Osteoblast (primary cell): ENCODE results near the gene ITPKC. TPM values are rescaled to one million over a fixed set of nuclear protein-coding genes. Genes with fewer than 3 reads are reported as not detected.
"Not testable (repeated sequence)": the region's sequence is repeated elsewhere in the genome, so short reads cannot be mapped to it uniquely, and the experiment has no call there.

Experiments used
- DNase-seq: peaks from one replicate; pipeline ENCODE4 v3.0.0; 2011; ENCODE audit warnings: low spot score, mixed read lengths; ENCODE audit not compliant: insufficient read length; ENCODE audit errors: missing footprints
- H2AFZ ChIP-seq: 2 replicates; pipeline ENCODE4 v1.6.0; 2011; ENCODE audit warnings: mild to moderate bottlenecking, low read length
- H3K27ac ChIP-seq: 2 replicates; pipeline ENCODE4 v1.5.1; 2011; ENCODE audit warnings: mild to moderate bottlenecking, low read depth, low read length, moderate library complexity
- H3K27me3 ChIP-seq: 2 replicates; pipeline ENCODE4 v1.6.0; 2012; ENCODE audit warnings: mild to moderate bottlenecking, control low read depth, inconsistent platforms, low read length, moderate library complexity; ENCODE audit not compliant: insufficient read depth
- H3K36me3 ChIP-seq: 2 replicates; pipeline ENCODE4 v1.5.1; 2011; ENCODE audit warnings: mild to moderate bottlenecking, low read length, control low read depth, moderate library complexity; ENCODE audit not compliant: insufficient read depth
- H3K4me1 ChIP-seq: 2 replicates; pipeline ENCODE4 v1.5.1; 2011; ENCODE audit warnings: mild to moderate bottlenecking, low read length, control low read depth, moderate library complexity; ENCODE audit not compliant: insufficient read depth
- H3K4me2 ChIP-seq: 2 replicates; pipeline ENCODE4 v1.6.0; 2011; ENCODE audit warnings: mild to moderate bottlenecking, low read length; ENCODE audit not compliant: insufficient read depth
- H3K4me3 ChIP-seq: fragments of 200-600 bp; sonication (generic); 3 replicates; pipeline ENCODE4 v1.5.1; 2012; ENCODE audit warnings: mild to moderate bottlenecking, low read length, inconsistent platforms; ENCODE audit not compliant: insufficient read depth
- H3K79me2 ChIP-seq: 2 replicates; pipeline ENCODE4 v1.6.0; 2012; ENCODE audit warnings: mild to moderate bottlenecking, low read length, control low read depth, inconsistent platforms; ENCODE audit not compliant: insufficient read depth
- H3K9me3 ChIP-seq: 2 replicates; pipeline ENCODE4 v1.5.1; 2011; ENCODE audit warnings: low read depth, low read length, control low read depth
- H4K20me1 ChIP-seq: 2 replicates; pipeline ENCODE4 v1.6.0; 2012; ENCODE audit warnings: mild to moderate bottlenecking, low read length, control low read depth; ENCODE audit not compliant: insufficient read depth
- CTCF ChIP-seq: IDR thresholded peaks from 2 replicates; pipeline ENCODE4 v1.5.1; 2011; ENCODE audit warnings: mild to moderate bottlenecking, low read depth, low read length, moderate library complexity; ENCODE audit errors: extremely low read depth
- total RNA-seq: library from RNA; depleted of rRNA; stranded (reverse); fragments of >200 nt; gene quantifications from 2 replicates; pipeline ENCODE4 v1.2.3, GENCODE V29; 2012

The ITPKC gene
- total RNA-seq, 1 donor, result 9.8 TPM

- H3K36me3 ChIP-seq, result peaks cover 40% of the 10 kb centered on the region
- peaks cover 68% of the 10 kb centered on the region for H3K79me2 ChIP-seq
- H2AFZ ChIP-seq, result no peak overlapping the region
- no peak for TF ChIP-seq CTCF
- no peak overlapping the region for H3K4me2 ChIP-seq
- no peak overlapping the region for H3K27ac ChIP-seq
- no peak overlapping the region for H3K4me3 ChIP-seq
- peaks cover 15% of the 10 kb centered on the region for H4K20me1 ChIP-seq
- no peaks in the 10 kb centered on the region for H3K27me3 ChIP-seq
- no peaks in the 10 kb centered on the region for H3K9me3 ChIP-seq
- DNase-seq, result no peak
- peaks cover 25% of the 10 kb centered on the region for H3K4me1 ChIP-seq
Observed at GRCh38 chr19:40723661-40724254, 6.8 kb downstream of the ITPKC start.

- no peak for TF ChIP-seq CTCF
- H3K4me3 ChIP-seq, result no peak overlapping the region
- H3K9me3 ChIP-seq, result no peaks in the 10 kb centered on the region
- H3K27me3 ChIP-seq, result no peaks in the 10 kb centered on the region
- H3K36me3 ChIP-seq, result peaks cover 40% of the 10 kb centered on the region
- no peak overlapping the region for H3K27ac ChIP-seq
- H3K4me1 ChIP-seq, result peaks cover 24% of the 10 kb centered on the region
- no peak overlapping the region for H3K4me2 ChIP-seq
- H3K79me2 ChIP-seq, result peaks cover 62% of the 10 kb centered on the region
- DNase-seq, result no peak
- H4K20me1 ChIP-seq, result peaks cover 14% of the 10 kb centered on the region
- no peak overlapping the region for H2AFZ ChIP-seq
Observed at GRCh38 chr19:40724315-40724714, 7.4 kb downstream of the ITPKC start.

- Histone ChIP-seq H3K4me3 (no peak overlapping the region), H3K27ac (no peak overlapping the region), H3K36me3 (peaks cover 40% of the 10 kb centered on the region), H2AFZ (no peak overlapping the region), H4K20me1 (peaks cover 11% of the 10 kb centered on the region), H3K4me2 (no peak overlapping the region), H3K79me2 (peaks cover 57% of the 10 kb centered on the region), H3K9me3 (no peaks in the 10 kb centered on the region), H3K27me3 (no peaks in the 10 kb centered on the region), H3K4me1 (peaks cover 19% of the 10 kb centered on the region)
- DNase-seq, result no peak
- no peak for TF ChIP-seq CTCF
Observed at GRCh38 chr19:40724855-40725254, 7.9 kb downstream of the ITPKC start.

- Histone ChIP-seq H2AFZ (no peak overlapping the region), H3K79me2 (peaks cover 43% of the 10 kb centered on the region), H3K4me3 (no peak overlapping the region), H3K4me2 (no peak overlapping the region), H3K27ac (no peak overlapping the region), H3K9me3 (no peaks in the 10 kb centered on the region), H4K20me1 (peaks cover 11% of the 10 kb centered on the region), H3K36me3 (peaks cover 53% of the 10 kb centered on the region), H3K27me3 (no peaks in the 10 kb centered on the region), H3K4me1 (peaks cover 8% of the 10 kb centered on the region)
- DNase-seq, result no peak
- TF ChIP-seq CTCF, result no peak
Observed at GRCh38 chr19:40726279-40726678, 9.4 kb downstream of the ITPKC start.

- not testable (repeated sequence) for H3K4me3 ChIP-seq, H3K9me3 ChIP-seq, H3K27ac ChIP-seq, H2AFZ ChIP-seq, H3K4me1 ChIP-seq, H4K20me1 ChIP-seq, H3K27me3 ChIP-seq, DNase-seq, H3K4me2 ChIP-seq, H3K79me2 ChIP-seq
- H3K36me3 ChIP-seq, result peaks cover 67% of the 10 kb centered on the region
Observed at GRCh38 chr19:40730065-40730464, 13.2 kb downstream of the ITPKC start.

GRCh38 chr19:40732304-40732703 is 15.4 kb downstream of the ITPKC start:
- H3K27me3 ChIP-seq, H3K79me2 ChIP-seq, H3K9me3 ChIP-seq, H3K27ac ChIP-seq, H3K4me2 ChIP-seq, H4K20me1 ChIP-seq, DNase-seq, H3K4me1 ChIP-seq, H2AFZ ChIP-seq, H3K4me3 ChIP-seq: not testable (repeated sequence)
- peaks cover 65% of the 10 kb centered on the region for H3K36me3 ChIP-seq
